ENCODE data around the gene ADCY2.

The ADCY2 gene

GRCh38 chr5:7488734-7489133 lies 92.8 kb downstream of the ADCY2 start (continued):
- TF ChIP-seq ZFP30 (CRISPR knock-in tag; IDR thresholded peaks at IDR 0.05) (no peak), PATZ1 (CRISPR knock-in tag; IDR thresholded peaks at IDR 0.05; ENCODE audit: borderline replicate concordance) (no peak)

GRCh38 chr5:7492371-7492770 lies 96.4 kb downstream of the ADCY2 start:
- TF ChIP-seq TSHZ2 (CRISPR knock-in tag; IDR thresholded peaks at IDR 0.05) (no peak), BACH2 (CRISPR knock-in tag; IDR thresholded peaks at IDR 0.05; ENCODE audit: borderline replicate concordance) (no peak), RARB (CRISPR knock-in tag; IDR thresholded peaks at IDR 0.05) (no peak), TOX (CRISPR knock-in tag; IDR thresholded peaks at IDR 0.05; ENCODE audit: borderline replicate concordance) (no peak)
- no peak for ATAC-seq

DNA sequence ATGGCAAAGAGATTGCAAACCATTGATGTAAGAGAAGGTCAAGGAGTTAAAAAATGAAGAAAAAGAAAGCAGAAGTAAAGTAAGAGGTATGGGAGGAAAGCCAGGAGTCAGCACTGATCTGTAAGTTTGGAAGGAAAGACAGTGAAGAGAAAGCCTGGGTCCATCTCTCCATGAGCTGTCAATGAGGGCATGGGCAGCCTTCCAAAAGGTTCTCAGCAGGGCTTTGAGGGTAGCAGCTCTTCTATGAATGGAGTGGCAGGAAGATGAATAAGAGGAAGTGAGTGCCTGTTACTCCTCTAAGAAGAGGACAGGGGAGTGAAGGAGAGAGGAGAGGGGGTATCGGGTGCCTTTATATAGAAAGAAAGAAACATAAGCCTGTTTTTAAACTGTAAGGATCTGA lies 97.1 kb downstream of the ADCY2 start:
- TF ChIP-seq ZNF8 (CRISPR knock-in tag; IDR thresholded peaks at IDR 0.05) (no peak), OSR1 (CRISPR knock-in tag; IDR thresholded peaks at IDR 0.05) (no peak), POU6F1 (CRISPR knock-in tag; IDR thresholded peaks at IDR 0.05; ENCODE audit: borderline replicate concordance, low read depth) (no peak), BACH2 (CRISPR knock-in tag; IDR thresholded peaks at IDR 0.05; ENCODE audit: borderline replicate concordance) (no peak), PATZ1 (CRISPR knock-in tag; IDR thresholded peaks at IDR 0.05; ENCODE audit: borderline replicate concordance) (no peak)
- no peak for ATAC-seq

DNA sequence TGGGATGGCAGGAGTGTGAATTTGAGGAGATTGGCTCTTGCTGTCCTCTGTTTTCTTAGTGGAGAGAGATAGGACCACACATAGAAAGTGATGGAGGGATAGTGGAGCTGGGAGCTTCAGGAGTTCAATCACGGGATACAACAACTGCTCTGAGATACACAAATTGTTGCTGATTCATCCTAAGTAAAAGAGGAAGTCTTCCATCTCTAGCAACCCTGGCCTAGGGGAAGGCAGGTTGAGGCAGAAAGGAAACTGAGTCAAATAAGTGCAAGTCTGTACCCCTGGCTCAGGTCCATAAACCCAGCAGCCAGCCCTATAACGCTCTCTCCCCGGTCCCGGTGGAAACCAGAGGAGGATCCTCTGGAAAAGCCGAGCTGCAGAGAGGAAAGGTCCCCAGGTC lies 97.7 kb downstream of the ADCY2 start:
- no peak for ATAC-seq
- TF ChIP-seq PATZ1 (CRISPR knock-in tag; IDR thresholded peaks at IDR 0.05; ENCODE audit: borderline replicate concordance) (no peak), SNAI2 (CRISPR knock-in tag; IDR thresholded peaks at IDR 0.05) (no peak), ZFP3 (CRISPR knock-in tag; IDR thresholded peaks at IDR 0.05) (no peak), ISL1 (CRISPR knock-in tag; IDR thresholded peaks at IDR 0.05) (no peak), RARB (CRISPR knock-in tag; IDR thresholded peaks at IDR 0.05) (no peak), OSR1 (CRISPR knock-in tag; IDR thresholded peaks at IDR 0.05) (no peak), TSHZ2 (CRISPR knock-in tag; IDR thresholded peaks at IDR 0.05) (no peak)

Measured in SK-N-SH treated with all-trans-retinoic acid at 6 μM for 48 hours (cell line).